NB4 (cell line): ENCODE data around the gene C2CD4D.

ENCODE experiments used
- CTCF ChIP-seq: IDR thresholded peaks from one replicate; pipeline ENCODE4 v1.5.1; 2012; ENCODE audit warnings: low read depth, low read length
- MYC ChIP-seq: IDR thresholded peaks from 2 replicates; pipeline ENCODE4 v1.6.1; 2011; ENCODE audit warnings: low read depth, low read length
- POLR2A ChIP-seq: IDR thresholded peaks from 2 replicates; pipeline ENCODE4 v1.6.1; 2011; ENCODE audit warnings: mild to moderate bottlenecking; ENCODE audit not compliant: insufficient read length; ENCODE audit errors: extremely low read depth
- TF ChIP-seq, protein P1 (sequence below): IDR thresholded peaks from 2 replicates; pipeline ENCODE4 v1.6.1; 2011; ENCODE audit warnings: low read depth, low read length

DNA sequence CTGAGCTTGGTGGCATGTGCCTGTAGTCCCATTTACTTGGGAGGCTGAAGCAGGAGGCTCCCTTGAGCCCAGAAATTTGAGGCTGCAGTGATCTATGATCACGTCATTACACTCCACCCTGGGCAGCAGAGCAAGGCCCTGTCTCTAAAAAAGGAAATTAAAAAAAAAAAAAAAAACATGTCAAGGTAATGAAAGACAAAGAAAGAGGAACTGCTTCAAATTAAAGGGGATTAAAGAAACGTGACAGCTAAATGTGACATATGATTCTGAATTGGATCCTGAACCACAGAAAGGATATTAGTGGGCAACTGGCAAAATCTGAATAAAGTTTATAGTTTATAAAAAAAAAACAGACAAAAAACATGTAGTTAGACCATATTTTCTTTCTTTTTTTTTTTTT lies 3.8 kb upstream of the C2CD4D start:
- no peak for TF ChIP-seq POLR2A
- TF ChIP-seq CTCF: no peak
- TF ChIP-seq MYC: no peak
- TF ChIP-seq, protein P1, sequence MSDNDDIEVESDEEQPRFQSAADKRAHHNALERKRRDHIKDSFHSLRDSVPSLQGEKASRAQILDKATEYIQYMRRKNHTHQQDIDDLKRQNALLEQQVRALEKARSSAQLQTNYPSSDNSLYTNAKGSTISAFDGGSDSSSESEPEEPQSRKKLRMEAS: no peak
